LNCAP (cell line): ENCODE data around the gene TMEM176A.

Experiments used
- CTCF ChIP-seq: fragments of 450-650 bp; IDR thresholded peaks from 2 replicates; pipeline ENCODE4 v1.5.1; 2017; ENCODE audit warnings: mild to moderate bottlenecking

TMEM176A gene

GRCh38 chr7:150781103-150781502, 19.5 kb upstream of the TMEM176A start:
- no peak for TF ChIP-seq CTCF

- TF ChIP-seq CTCF, result no peak
These were observed 18.6 kb upstream of the TMEM176A start for GRCh38 chr7:150781961-150782360.

DNA sequence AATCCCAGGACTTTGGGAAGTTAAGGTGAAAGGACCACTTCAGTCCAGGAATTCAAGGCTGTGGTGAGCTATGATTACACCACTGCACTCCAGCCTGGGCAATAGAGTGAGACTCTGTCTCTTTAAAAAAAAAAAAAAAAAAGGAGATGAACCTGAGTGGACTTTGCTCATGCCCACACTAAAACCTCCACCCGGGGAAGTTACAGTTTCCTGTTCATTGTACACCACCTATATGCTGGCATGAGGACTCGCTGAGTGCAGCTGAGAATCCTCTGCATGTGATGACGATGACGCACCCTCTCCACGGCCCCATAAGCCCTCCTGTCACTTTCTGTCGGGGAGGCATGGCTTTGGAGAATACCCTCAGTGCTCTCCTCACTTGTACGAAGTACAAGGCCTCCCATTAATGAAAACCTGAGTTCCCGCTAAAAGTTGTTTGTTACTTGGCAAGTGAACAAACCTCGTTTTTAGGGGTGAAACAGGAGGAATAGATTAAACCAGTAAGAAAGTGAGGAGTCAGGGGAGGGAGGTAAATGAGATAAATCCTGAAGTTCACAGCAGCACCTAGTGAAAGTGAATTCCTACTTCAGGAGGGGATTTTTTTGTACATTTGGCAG, 16.3 kb upstream of the TMEM176A start:
- TF ChIP-seq CTCF, result no peak

- no peak for TF ChIP-seq CTCF
These were observed 15.6 kb upstream of the TMEM176A start for GRCh38 chr7:150784954-150785353.

DNA sequence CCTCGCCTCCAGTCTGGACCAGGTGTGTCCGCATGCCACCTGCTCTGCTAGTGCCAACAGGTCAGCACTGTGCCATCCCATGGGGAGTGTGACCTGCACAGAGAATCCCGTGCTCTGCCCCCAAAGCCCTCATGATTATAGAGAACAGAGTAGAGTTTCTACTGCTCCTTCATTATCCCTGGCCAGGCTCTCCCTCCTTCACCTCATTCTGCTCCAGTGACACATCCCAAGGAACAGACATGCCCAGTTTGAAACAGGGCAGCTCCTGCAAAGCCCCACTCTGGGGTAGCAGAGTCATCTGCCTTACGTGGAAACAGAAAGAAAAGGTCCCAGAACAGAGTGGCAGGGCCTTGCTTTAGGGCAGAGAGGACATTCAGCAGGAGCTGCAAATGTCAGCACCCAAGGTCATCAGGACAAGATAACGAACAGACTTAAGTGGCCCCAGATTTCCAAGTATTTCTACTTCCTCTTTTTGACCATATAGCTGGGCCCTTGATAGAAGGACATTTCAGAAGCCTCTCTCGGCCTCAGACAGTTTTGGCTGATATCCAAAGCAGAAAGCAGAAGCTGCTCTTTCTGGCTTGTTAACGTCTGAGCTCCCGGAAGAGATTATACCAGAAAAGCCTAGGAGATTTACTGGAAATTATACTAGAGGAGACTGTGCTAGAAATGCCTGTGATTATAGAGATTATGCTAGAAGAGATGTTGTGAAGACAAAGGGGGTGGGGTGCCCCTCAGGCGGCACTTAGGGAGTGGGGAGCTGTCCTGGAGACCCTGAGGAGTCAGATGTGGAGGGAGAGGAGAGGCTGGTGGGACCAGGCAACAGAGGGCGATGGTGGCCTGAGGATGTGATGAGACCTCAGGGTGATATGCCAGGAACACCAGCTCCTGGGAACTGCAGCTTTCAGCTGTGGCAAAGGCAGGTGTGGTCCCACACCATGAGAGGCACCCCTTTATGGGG, 13.0 kb upstream of the TMEM176A start:
- no peak for TF ChIP-seq CTCF

DNA sequence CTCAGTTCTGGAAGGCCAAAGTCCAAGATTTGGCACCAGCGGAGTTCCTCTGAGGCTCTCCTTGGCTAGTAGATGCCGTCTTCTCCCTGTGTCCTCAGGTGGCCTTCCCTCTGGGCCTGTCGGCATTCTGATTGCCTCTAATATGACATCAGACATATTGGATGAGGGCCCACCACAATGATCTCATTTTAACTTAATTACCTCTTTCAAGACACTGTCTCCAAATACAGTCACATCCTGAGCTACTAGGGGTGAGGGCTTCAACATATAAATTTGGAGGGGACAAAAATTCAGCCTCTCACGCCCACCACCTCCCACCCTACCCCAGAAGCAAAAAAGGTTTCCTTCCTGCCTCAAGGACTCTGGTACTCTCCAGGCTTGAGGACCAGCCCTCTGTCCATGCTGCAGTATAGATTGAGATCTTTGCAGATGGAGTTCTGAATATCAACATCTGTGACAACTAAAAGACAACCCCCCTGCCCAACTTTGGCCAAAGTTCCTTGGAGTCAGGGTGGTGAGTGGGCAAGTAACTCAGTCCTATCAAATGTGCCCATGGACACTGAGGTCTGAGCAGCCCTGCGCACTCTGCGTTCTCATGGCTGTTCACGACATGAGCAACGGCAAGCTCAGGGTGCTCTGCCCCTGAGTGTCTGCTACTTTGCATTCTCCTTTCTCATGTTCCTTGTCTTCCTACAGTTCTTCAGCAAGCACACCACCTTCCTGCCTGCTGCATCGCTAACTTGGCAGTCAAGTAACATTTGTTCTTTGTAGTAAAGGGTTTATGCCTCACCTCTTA, 11.9 kb upstream of the TMEM176A start:
- TF ChIP-seq CTCF, result no peak

DNA sequence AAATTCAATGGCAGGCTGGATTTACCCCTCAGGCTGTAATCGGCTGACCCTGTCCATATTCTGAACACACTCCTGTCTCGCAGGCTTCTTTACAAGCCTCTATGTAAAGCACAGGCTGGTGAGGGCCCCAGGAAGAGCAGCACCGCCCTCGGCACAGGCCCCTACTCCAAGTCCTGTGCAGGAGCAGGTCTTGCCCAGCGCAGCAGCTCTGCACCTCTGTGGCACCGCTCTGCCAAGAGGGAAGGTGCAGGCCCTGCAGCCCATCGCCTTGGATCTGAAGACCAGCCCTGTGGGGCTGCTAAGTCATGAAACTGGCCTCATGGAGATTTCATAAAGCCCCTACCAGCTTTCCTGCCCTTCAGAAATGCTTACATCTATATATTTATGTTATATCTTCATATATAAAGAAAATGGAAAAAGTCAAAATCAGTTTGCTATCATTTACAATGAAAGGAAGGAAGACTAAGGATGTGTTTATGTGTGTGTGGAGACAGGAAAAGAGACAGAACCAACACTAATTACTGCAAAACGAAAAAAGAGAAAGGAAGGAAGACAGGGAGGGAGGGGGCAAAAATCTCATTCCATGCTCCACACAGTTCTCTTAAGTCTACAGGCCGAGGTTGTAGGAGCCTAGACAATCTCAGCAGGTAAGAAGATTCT, 10.0 kb upstream of the TMEM176A start:
- no peak for TF ChIP-seq CTCF
